Measurements from ENCODE around the gene RNLS.

RNLS gene

GRCh38 chr10:88565072-88565471 is 18.0 kb downstream of the RNLS start:
- H3K4me3 Mint-ChIP-seq, result no peak overlapping the region
- ATAC-seq (no peak), DNase-seq (no peak)
- no peaks in the 10 kb centered on the region for H3K4me1 Mint-ChIP-seq
- H3K27ac Mint-ChIP-seq, result no peak overlapping the region
- no peaks in the 10 kb centered on the region for H3K27me3 Mint-ChIP-seq
- no peaks in the 10 kb centered on the region for H3K9me3 Mint-ChIP-seq

- no peak overlapping the region for H3K27ac Mint-ChIP-seq
- no peak overlapping the region for H3K4me3 Mint-ChIP-seq
- no peak for ATAC-seq
- no peaks in the 10 kb centered on the region for H3K9me3 Mint-ChIP-seq
- H3K27me3 Mint-ChIP-seq, result no peaks in the 10 kb centered on the region
- no peaks in the 10 kb centered on the region for H3K4me1 Mint-ChIP-seq
- no peak for DNase-seq
Observed at GRCh38 chr10:88562152-88562551, 21.0 kb downstream of the RNLS start.

GRCh38 chr10:88557658-88558057 is 25.5 kb downstream of the RNLS start:
- Mint-ChIP-seq H3K4me1 (peaks cover 5% of the 10 kb centered on the region), H3K27ac (no peak overlapping the region), H3K4me3 (no peak overlapping the region), H3K27me3 (no peaks in the 10 kb centered on the region), H3K9me3 (no peaks in the 10 kb centered on the region)
- DNase-seq (no peak), ATAC-seq (no peak)

GRCh38 chr10:88557256-88557655 is 25.9 kb downstream of the RNLS start:
- H3K4me1 Mint-ChIP-seq, result peaks cover 5% of the 10 kb centered on the region
- no peak overlapping the region for H3K27ac Mint-ChIP-seq
- no peaks in the 10 kb centered on the region for H3K27me3 Mint-ChIP-seq
- H3K4me3 Mint-ChIP-seq, result no peak overlapping the region
- DNase-seq (no peak), ATAC-seq (no peak)
- H3K9me3 Mint-ChIP-seq, result no peaks in the 10 kb centered on the region

GRCh38 chr10:88555190-88555908 is 27.8 kb downstream of the RNLS start:
- no peaks in the 10 kb centered on the region for H3K27me3 Mint-ChIP-seq
- ATAC-seq, result no peak
- no peaks in the 10 kb centered on the region for H3K9me3 Mint-ChIP-seq
- H3K27ac Mint-ChIP-seq, result no peak overlapping the region
- H3K4me3 Mint-ChIP-seq, result no peak overlapping the region
- DNase-seq, result no peak
- peaks cover 5% of the 10 kb centered on the region for H3K4me1 Mint-ChIP-seq

DNA sequence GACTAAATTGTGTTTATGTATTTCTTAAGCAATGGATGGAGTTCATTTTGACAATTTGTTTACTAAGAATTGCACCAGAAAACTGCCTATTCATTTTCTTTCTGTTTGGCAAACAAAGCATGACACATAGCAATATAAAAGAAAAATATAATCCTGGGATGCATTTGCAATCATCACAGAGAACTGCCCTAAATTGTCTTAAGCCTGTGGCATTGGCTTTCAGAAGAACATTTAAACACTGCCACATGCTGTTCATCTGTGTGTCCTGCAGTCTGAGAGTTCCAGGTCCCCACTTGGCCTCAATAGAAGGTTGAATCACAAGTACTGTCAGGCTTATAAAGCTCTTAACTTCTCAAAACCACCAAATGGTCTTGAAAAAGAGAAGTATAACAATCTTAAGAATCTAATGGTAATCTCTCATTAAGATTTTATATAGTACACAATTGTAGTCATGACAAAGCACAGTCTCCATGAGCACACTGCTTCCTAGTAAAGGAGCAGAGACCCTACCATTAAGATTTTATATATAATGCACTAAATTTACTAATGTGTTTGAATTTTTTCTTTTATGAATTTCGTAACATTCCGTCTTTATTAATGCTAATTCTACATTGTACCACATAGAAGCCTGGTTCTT is 29.9 kb downstream of the RNLS start:
- no peaks in the 10 kb centered on the region for H3K9me3 Mint-ChIP-seq
- no peak overlapping the region for H3K27ac Mint-ChIP-seq
- H3K4me1 Mint-ChIP-seq, result peaks cover 5% of the 10 kb centered on the region
- DNase-seq (peak in 1 of 2 donors; percentile 18), ATAC-seq (peak; percentile 80)
- no peak overlapping the region for H3K4me3 Mint-ChIP-seq
- no peaks in the 10 kb centered on the region for H3K27me3 Mint-ChIP-seq

GRCh38 chr10:88551246-88551645 is 31.9 kb downstream of the RNLS start:
- ATAC-seq, result no peak
- Mint-ChIP-seq H3K4me3 (no peak overlapping the region), H3K9me3 (no peaks in the 10 kb centered on the region), H3K4me1 (peaks cover 5% of the 10 kb centered on the region), H3K27ac (no peak overlapping the region), H3K27me3 (no peaks in the 10 kb centered on the region)
- no peak for DNase-seq

- ATAC-seq, result no peak
- Mint-ChIP-seq H3K9me3 (no peaks in the 10 kb centered on the region), H3K4me3 (no peak overlapping the region), H3K4me1 (no peaks in the 10 kb centered on the region), H3K27ac (no peak overlapping the region), H3K27me3 (peaks cover 7% of the 10 kb centered on the region)
- no peak for DNase-seq
Observed at GRCh38 chr10:88546497-88546896, 36.6 kb downstream of the RNLS start.

DNA sequence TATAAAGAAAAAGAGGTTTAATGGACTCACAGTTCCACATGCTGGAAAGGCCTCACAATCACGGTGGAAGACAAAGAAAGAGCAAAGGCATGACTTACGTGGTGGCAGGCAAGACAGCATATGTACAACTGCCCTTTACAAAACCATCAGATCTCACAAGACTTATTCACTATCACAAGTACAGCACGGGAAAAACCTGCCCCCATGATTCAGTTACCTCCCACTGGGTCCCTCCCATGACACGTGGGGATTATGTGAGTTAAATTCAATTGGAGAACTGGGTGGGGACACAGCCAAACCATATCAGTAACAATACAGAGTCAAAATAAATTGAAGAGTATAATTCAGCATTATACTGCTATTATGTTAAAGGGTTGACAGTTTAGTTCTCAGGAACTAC is 37.8 kb downstream of the RNLS start:
- ATAC-seq, result no peak
- Mint-ChIP-seq H3K27ac (no peak overlapping the region), H3K4me3 (no peak overlapping the region), H3K9me3 (no peaks in the 10 kb centered on the region), H3K4me1 (no peaks in the 10 kb centered on the region), H3K27me3 (peaks cover 7% of the 10 kb centered on the region)
- DNase-seq, result no peak

DNA sequence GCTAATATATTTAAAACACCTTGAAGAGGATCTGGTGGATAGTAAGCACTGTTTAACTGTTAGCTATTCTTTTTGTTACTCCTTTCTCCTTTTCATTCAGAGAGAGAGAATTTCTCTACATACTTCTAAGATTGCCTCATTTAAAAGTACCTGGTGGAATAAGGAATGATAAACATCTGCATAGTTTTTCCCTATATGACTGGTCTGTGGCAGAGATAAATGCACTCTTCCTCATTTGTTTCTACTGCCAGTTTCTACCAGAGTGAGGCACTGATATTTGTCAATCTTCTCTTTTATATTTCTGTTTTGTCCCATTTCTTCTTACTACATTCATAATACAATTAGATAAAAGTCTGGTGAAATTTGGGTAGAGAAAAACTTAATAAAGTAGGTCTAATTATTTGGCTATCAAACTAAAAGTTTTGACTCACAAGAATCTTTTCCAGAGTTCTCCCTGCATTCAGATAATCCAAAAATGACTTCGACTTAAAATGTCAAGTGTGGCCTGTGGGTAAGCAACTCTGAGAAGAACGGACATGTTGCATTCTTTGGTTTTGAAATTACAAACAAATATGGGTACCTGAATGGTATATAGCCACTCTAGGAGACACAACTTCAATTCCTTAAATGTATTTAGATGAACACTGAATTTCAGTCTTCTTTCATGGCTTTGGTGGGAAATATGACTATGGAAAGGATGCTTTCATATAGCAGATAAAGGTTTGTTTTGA is 38.8 kb downstream of the RNLS start:
- Mint-ChIP-seq H3K4me3 (no peak overlapping the region), H3K27me3 (peaks cover 7% of the 10 kb centered on the region), H3K4me1 (no peaks in the 10 kb centered on the region), H3K9me3 (no peaks in the 10 kb centered on the region), H3K27ac (no peak overlapping the region)
- DNase-seq (no peak), ATAC-seq (no peak)

- Mint-ChIP-seq H3K4me3 (no peak overlapping the region), H3K9me3 (no peaks in the 10 kb centered on the region), H3K4me1 (no peaks in the 10 kb centered on the region), H3K27ac (no peak overlapping the region), H3K27me3 (peaks cover 7% of the 10 kb centered on the region)
- no peak for ATAC-seq
- no peak for DNase-seq
Observed at GRCh38 chr10:88542522-88542921, 40.6 kb downstream of the RNLS start.

DNA sequence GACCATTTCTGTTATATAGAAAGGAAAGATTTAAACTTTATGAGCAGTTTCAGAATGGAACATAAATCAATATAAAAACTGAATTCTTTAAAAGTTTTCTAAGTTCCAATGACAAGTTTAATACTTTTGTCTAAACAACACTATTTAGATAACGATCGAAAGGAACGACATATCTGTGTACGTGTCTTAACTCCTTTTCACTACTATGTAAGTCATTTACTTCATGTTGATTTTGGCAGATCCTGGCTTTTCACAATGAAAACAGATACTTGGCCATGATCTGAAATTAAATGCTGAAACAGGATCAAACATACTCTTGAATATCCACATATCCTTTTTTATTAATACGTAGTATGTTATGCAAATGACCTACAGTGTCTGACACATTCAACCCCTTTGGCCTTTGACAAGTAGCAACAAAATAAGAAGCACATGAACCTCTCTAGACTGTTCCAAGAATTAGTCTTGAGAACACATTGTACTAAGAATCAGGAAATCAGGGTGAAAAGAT is 41.9 kb downstream of the RNLS start:
- H3K27ac Mint-ChIP-seq, result no peak overlapping the region
- peaks cover 7% of the 10 kb centered on the region for H3K27me3 Mint-ChIP-seq
- ATAC-seq (no peak), DNase-seq (no peak)
- H3K4me1 Mint-ChIP-seq, result no peaks in the 10 kb centered on the region
- no peak overlapping the region for H3K4me3 Mint-ChIP-seq
- H3K9me3 Mint-ChIP-seq, result no peaks in the 10 kb centered on the region

- H3K4me1 Mint-ChIP-seq, result no peaks in the 10 kb centered on the region
- ATAC-seq (no peak), DNase-seq (no peak)
- no peak overlapping the region for H3K4me3 Mint-ChIP-seq
- H3K27ac Mint-ChIP-seq, result no peak overlapping the region
- peaks cover 7% of the 10 kb centered on the region for H3K27me3 Mint-ChIP-seq
- no peaks in the 10 kb centered on the region for H3K9me3 Mint-ChIP-seq
Observed at GRCh38 chr10:88540351-88540750, 42.8 kb downstream of the RNLS start.

- Mint-ChIP-seq H3K4me1 (no peaks in the 10 kb centered on the region), H3K27ac (no peak overlapping the region), H3K27me3 (peaks cover 3% of the 10 kb centered on the region), H3K9me3 (no peaks in the 10 kb centered on the region), H3K4me3 (no peak overlapping the region)
- DNase-seq (no peak), ATAC-seq (no peak)
Observed at GRCh38 chr10:88538048-88538447, 45.1 kb downstream of the RNLS start.

DNA sequence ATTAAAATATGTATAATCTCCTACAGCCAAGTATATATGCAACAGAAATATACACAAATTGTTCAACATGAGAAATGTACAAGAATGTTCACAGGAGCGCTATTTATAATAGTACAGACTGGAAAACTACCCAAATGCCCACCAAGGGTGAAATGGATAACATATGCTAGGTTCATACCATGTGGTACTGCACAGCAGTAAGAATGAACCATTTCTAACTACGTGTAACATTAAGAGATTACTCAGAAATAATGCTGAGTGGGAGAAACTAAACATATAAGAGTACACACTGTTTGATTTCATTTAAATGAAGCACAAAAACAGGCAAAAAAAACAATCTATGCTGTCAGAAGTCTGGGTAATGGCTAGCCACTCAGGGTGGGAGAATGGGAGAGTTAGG is 45.8 kb downstream of the RNLS start:
- Mint-ChIP-seq H3K9me3 (no peaks in the 10 kb centered on the region), H3K27me3 (no peaks in the 10 kb centered on the region), H3K27ac (no peak overlapping the region), H3K4me1 (no peaks in the 10 kb centered on the region), H3K4me3 (no peak overlapping the region)
- no peak for ATAC-seq
- DNase-seq, result no peak

- DNase-seq (no peak), ATAC-seq (no peak)
- no peak overlapping the region for H3K4me3 Mint-ChIP-seq
- no peak overlapping the region for H3K27ac Mint-ChIP-seq
- no peaks in the 10 kb centered on the region for H3K4me1 Mint-ChIP-seq
- H3K9me3 Mint-ChIP-seq, result no peaks in the 10 kb centered on the region
- no peaks in the 10 kb centered on the region for H3K27me3 Mint-ChIP-seq
Observed at GRCh38 chr10:88536437-88536836, 46.7 kb downstream of the RNLS start.
